ENCODE measurements around the gene RNF213.

Gene RNF213

DNA sequence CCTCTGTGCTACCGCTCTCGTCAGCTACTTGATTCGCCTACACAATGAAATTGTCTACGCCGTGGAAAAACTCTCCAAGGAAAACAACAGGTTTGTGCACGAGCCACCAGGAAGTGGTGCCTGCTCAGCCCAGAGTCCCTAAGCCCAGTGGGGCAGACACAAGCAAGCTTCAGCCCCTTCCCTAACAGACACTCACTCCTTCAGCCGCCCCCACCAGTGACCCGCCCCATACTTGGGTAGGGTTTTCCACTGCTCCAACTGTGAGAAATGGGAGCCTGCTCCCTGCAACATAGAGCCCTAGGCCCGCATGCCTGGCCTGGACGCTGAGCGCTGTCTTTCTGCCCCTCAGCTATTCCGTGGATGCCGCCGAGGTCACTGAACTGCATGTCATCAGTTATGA, 125.7 kb downstream of the RNF213 start:
- Histone ChIP-seq H3K27me3 (ENCODE audit: insufficient read depth, low read length) (no peaks in the 10 kb centered on the region), H3K27ac (ENCODE audit: low read depth, low read length, poor library complexity, severe bottlenecking) (no peak overlapping the region), H3K9me2 (ENCODE audit: low read depth, low read length) (no peaks in the 10 kb centered on the region), H3K36me3 (ENCODE audit: insufficient read depth, low read length) (0 out of 2 replicates have a peak, but pooled peaks cover 11% of the 10 kb centered on the region), H3F3A (ENCODE audit: insufficient read depth, low read length) (no peaks in the 10 kb centered on the region), H3K4me3 (ENCODE audit: low read depth, low read length, poor library complexity, severe bottlenecking) (no peak overlapping the region), H2AFZ (ENCODE audit: low read length) (no peak overlapping the region), H3K4me1 (ENCODE audit: insufficient read depth, low read length, severe bottlenecking) (no peaks in the 10 kb centered on the region), H4K20me1 (ENCODE audit: insufficient read depth, low read length) (no peaks in the 10 kb centered on the region), H3K4me2 (ENCODE audit: low read length) (no peak overlapping the region), H3K9ac (ENCODE audit: low read length) (no peak overlapping the region), H3K9me3 (ENCODE audit: low read length) (no peaks in the 10 kb centered on the region), H3K79me2 (ENCODE audit: insufficient read depth, low read length) (no peaks in the 10 kb centered on the region)
- TF ChIP-seq, protein P1, sequence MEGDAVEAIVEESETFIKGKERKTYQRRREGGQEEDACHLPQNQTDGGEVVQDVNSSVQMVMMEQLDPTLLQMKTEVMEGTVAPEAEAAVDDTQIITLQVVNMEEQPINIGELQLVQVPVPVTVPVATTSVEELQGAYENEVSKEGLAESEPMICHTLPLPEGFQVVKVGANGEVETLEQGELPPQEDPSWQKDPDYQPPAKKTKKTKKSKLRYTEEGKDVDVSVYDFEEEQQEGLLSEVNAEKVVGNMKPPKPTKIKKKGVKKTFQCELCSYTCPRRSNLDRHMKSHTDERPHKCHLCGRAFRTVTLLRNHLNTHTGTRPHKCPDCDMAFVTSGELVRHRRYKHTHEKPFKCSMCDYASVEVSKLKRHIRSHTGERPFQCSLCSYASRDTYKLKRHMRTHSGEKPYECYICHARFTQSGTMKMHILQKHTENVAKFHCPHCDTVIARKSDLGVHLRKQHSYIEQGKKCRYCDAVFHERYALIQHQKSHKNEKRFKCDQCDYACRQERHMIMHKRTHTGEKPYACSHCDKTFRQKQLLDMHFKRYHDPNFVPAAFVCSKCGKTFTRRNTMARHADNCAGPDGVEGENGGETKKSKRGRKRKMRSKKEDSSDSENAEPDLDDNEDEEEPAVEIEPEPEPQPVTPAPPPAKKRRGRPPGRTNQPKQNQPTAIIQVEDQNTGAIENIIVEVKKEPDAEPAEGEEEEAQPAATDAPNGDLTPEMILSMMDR (IDR thresholded peaks at IDR 0.05; ENCODE audit: low read length) = no peak
- no peak for TF ChIP-seq EZH2 (IDR thresholded peaks at IDR 0.05; ENCODE audit: borderline replicate concordance, low read length)

DNA sequence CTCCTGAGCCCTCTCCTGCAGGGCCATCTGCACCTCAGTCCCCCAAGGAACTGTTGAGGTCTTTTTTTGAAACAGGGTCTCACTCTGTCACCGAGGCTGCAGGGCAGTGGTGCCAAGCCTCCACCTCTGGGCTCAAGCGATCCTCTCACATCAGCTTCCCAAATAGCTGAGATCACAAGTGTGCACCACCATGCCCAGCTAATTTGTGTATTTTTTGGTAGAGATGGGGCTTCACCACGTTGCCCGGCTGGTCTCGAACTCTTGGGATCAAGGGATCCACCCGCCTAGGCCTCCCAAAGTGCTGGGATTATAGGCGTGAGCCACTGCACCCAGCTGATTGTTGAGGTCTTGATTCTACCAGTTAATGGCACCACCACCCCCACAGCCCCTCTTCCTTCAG, 126.4 kb downstream of the RNF213 start:
- H3K4me1 ChIP-seq (ENCODE audit: insufficient read depth, low read length, severe bottlenecking) = no peaks in the 10 kb centered on the region
- H3K36me3 ChIP-seq (ENCODE audit: insufficient read depth, low read length) = peaks cover 13% of the 10 kb centered on the region; the same call in 1 of the 2 replicates
- H3K4me2 ChIP-seq (ENCODE audit: low read length) = no peak overlapping the region
- no peaks in the 10 kb centered on the region for H3K9me3 ChIP-seq (ENCODE audit: low read length)
- no peaks in the 10 kb centered on the region for H3K27me3 ChIP-seq (ENCODE audit: insufficient read depth, low read length)
- TF ChIP-seq, protein P1 (IDR thresholded peaks at IDR 0.05; ENCODE audit: low read length) = no peak
- no peak for TF ChIP-seq EZH2 (IDR thresholded peaks at IDR 0.05; ENCODE audit: borderline replicate concordance, low read length)
- no peak overlapping the region for H3K27ac ChIP-seq (ENCODE audit: low read depth, low read length, poor library complexity, severe bottlenecking)
- H3F3A ChIP-seq (ENCODE audit: insufficient read depth, low read length) = no peaks in the 10 kb centered on the region
- no peak overlapping the region for H3K9ac ChIP-seq (ENCODE audit: low read length)
- H3K4me3 ChIP-seq (ENCODE audit: low read depth, low read length, poor library complexity, severe bottlenecking) = no peak overlapping the region
- H2AFZ ChIP-seq (ENCODE audit: low read length) = no peak overlapping the region
- H3K79me2 ChIP-seq (ENCODE audit: insufficient read depth, low read length) = no peaks in the 10 kb centered on the region
- H4K20me1 ChIP-seq (ENCODE audit: insufficient read depth, low read length) = no peaks in the 10 kb centered on the region
- H3K9me2 ChIP-seq (ENCODE audit: low read depth, low read length) = no peaks in the 10 kb centered on the region

DNA sequence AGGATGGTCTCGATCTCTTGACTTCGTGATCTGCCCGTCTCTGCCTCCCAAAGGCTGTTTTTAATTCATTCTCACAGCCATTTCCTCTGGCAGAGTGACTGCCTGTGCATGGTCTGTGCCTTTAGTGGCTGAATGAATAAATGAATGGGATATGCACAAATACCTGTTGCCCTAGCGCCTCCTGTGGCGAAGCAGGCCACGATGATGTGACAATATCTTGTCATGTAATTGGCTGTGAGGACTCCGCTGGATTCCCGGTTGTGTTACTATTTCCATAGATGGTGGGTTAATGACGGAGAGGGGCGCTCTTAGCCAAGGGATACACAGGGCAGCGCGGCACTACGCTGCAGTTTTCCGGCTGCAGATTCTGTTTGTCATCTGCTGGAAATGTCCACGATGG, 127.5 kb downstream of the RNF213 start:
- peaks cover 15% of the 10 kb centered on the region; the same call in 1 of the 2 replicates for H3K36me3 ChIP-seq (ENCODE audit: insufficient read depth, low read length)
- no peaks in the 10 kb centered on the region for H3F3A ChIP-seq (ENCODE audit: insufficient read depth, low read length)
- H3K4me2 ChIP-seq (ENCODE audit: low read length) = no peak overlapping the region
- H3K27ac ChIP-seq (ENCODE audit: low read depth, low read length, poor library complexity, severe bottlenecking) = no peak overlapping the region
- no peaks in the 10 kb centered on the region for H3K79me2 ChIP-seq (ENCODE audit: insufficient read depth, low read length)
- H3K27me3 ChIP-seq (ENCODE audit: insufficient read depth, low read length) = no peaks in the 10 kb centered on the region
- no peak for TF ChIP-seq EZH2 (IDR thresholded peaks at IDR 0.05; ENCODE audit: borderline replicate concordance, low read length)
- TF ChIP-seq, protein P1 (IDR thresholded peaks at IDR 0.05; ENCODE audit: low read length) = no peak
- no peak overlapping the region for H3K4me3 ChIP-seq (ENCODE audit: low read depth, low read length, poor library complexity, severe bottlenecking)
- no peaks in the 10 kb centered on the region for H3K9me3 ChIP-seq (ENCODE audit: low read length)
- H4K20me1 ChIP-seq (ENCODE audit: insufficient read depth, low read length) = no peaks in the 10 kb centered on the region
- H2AFZ ChIP-seq (ENCODE audit: low read length) = no peak overlapping the region
- no peaks in the 10 kb centered on the region for H3K4me1 ChIP-seq (ENCODE audit: insufficient read depth, low read length, severe bottlenecking)
- H3K9ac ChIP-seq (ENCODE audit: low read length) = no peak overlapping the region
- H3K9me2 ChIP-seq (ENCODE audit: low read depth, low read length) = no peaks in the 10 kb centered on the region
